PC-3 (cell line): ENCODE measurements around the gene NUDT22.

Experiments used
- CTCF ChIP-seq: fragments of 300-600 bp; sonication (generic); conservative IDR thresholded peaks from 2 replicates; pipeline ENCODE4 v1.5.1; 2017; ENCODE audit warnings: antibody characterized with exemption, low read depth, mild to moderate bottlenecking, low read length
- EZH2 ChIP-seq: fragments of 300-600 bp; sonication (generic); IDR thresholded peaks from one replicate; pipeline ENCODE4 v1.6.1; 2017; ENCODE audit warnings: antibody characterized with exemption, mild to moderate bottlenecking, low read length; ENCODE audit not compliant: unreplicated experiment
- EZH2phosphoT487 ChIP-seq: fragments of 300-600 bp; sonication (generic); IDR thresholded peaks from 2 replicates; pipeline ENCODE4 v1.6.1; 2018; ENCODE audit warnings: mild to moderate bottlenecking, antibody characterized with exemption, low read length, borderline replicate concordance

GRCh38 chr11:64209563-64209843, 16.6 kb upstream of the NUDT22 start:
- no peak for TF ChIP-seq CTCF
- TF ChIP-seq EZH2, result no peak
- no peak for TF ChIP-seq EZH2phosphoT487
